ENCODE measurements around the gene CDK5RAP2.

The CDK5RAP2 gene

GRCh38 chr9:120395376-120395775 lies 184.6 kb downstream of the CDK5RAP2 start:
- no peak for DNase-seq

DNA sequence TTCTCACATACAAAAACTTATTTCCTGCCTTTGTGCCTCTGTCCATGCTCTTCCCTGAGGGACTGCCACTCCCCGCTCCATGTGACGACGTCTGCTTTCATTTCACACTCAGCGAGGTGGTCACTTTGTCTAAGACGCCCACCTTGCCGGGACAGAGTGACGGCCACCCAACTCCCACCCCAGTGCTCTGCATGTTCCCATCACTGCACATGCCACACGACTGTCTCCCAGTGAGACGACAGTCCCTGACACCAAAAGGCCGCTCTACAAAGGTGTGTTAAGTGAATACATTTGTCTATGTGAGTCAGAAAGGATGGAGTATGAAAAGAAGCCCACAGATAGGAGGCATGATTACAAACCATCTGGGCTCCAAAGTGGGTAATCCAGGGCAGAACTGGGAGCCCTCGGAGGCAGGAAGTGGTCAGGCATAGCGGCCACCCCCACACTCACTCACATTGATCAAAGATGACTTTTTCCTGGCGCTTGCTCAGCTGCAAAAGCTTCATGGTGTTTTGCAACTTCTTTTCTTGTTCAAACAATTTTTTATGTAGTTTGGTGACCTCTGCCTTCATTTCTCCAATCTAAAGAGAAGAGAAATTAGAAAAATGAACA lies 185.8 kb downstream of the CDK5RAP2 start:
- no peak for DNase-seq

GRCh38 chr9:120393386-120394057 lies 186.4 kb downstream of the CDK5RAP2 start:
- DNase-seq = no peak

DNA sequence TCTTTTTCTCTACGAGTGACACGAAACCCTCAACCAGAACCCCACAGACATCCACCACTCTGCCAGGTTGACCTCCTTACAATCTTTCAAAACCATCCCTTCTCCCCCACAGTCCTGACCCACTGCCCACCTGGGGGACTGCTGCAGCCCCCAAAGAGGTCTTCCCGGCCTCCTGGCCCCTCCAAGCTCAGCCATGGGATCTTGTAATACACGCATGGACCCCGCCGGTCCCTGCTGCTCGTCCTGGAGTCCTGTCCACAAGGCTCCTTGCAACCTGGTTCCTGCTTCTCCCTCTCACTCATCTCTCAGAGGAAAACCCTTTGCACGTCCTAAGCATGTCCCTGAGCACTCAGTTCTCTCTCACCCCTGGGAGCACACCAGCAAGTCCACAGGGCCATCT lies 187.3 kb downstream of the CDK5RAP2 start:
- no peak for DNase-seq

- DNase-seq = no peak
Observed at GRCh38 chr9:120392245-120392644, 187.7 kb downstream of the CDK5RAP2 start.

DNA sequence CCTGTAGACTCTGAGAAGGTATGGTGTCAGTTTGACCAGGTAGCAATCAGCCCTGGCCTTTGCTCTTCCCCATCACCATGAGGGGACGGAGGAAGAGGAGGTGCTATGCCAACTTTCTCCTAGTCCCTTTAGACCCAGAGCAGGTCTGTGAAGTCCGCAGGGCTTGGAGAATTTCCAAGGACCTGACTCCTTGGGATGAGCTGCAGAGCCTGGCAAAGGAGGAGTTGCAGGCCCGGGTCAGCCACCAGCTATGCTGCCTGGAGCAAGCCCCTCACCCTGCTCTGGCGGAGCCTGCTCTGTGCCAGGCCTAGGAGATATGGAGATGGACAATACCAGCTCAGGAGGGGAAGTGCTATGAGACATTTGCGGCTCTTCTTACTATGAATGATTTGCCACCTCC lies 188.3 kb downstream of the CDK5RAP2 start:
- no peak for DNase-seq

DNA sequence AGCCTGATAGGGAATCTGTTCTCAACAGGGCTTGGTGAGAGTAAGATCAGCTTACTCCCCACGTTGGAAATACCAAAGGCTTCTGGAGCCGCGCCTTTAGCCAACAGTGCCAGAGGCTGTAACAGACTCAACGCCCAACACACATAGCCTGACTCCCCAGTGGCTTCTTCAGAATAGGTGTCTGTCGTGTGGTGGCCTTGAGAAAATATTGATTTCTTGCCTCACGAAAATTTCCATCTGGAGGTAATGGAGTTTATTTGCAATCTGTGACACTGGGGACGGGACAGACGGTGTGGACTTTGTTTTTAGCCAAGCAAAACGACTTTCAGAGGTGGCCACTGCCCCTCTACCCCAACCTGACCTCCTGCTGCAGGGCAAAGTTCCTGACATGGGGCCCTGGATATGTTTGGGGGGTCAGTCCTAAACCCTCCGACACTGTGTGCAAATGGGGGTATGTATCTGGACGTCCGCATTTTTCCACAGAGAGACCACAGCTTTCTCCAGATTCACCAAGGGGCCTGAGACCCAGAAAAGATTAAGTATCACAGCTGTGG lies 189.3 kb downstream of the CDK5RAP2 start:
- no peak for DNase-seq

DNA sequence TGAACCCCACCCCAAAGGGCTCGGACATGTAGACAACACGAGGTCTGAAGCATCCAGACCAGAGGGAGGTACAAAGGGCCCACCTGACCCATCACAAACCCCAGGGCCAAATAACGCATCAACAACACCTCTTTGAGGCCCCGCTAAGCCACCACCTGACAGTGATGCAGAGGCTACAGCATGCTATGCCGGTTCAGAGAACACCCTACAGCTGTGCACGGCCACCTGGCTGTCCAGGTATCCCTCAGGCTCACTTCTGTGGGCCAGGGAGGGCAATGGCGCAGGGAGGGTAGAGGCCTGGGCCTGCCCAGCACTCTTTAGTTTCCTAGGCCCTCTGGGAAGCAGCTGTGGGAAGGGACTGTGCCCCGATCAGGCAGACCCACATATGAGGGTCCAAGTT lies 190.1 kb downstream of the CDK5RAP2 start:
- DNase-seq = no peak

DNA sequence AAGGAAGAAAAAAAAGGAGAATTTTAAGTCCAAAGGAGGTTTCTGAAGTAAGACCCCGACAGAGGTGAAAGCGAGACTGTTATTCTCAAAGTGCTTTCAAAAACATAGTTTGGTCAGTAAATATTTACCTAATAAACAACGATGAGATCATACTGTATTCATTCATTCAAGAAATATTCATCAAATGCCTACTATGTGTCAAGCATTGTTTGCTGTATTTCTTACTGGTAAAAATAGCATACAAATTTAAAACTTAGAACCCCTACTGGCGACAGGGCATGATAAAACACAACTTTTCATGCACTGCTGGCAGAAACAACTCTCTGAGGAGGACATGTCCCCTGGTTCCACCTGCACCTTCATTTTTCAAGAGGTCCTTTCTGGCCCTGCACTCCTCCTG lies 190.7 kb downstream of the CDK5RAP2 start:
- no peak for DNase-seq

DNA sequence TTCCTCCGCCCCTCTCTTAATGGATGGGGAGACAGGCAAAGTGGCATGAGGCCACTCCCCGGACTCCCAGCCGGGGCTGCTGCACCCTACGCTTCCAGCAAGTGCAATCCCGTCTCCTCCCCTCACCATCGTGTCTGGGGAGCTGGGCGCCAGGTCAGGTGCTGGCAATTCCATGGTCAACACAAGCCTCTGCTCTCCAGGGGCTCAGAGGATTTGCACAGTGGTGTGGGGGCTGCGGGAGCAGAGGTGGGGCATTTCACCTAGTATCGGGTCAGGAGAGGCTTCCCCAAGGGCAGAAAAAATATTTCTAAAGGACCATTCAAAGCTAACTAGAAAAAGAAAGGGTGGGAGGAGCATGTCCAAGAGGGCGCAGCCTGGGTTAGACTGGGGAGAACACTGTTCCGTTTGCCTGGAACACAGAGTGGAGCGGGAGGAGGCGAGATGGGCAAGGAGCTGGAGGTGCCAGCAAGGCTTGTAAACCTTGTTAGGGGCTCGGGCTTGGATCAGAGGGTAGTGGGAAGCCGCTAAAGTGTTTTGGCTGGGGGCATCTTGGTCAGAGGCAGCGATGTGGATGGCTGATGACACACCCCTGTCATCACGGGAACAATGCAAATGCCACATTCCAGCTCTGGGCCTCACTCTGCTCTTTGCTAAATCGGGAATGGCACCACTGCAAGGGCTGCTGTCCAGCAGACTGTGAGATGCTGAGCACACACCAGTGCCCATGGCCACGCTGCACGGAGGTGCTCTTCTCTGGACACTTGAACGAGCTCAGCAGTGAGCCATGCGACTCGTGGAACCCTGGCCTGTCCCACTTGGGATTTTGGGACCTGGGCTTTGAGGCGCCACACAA lies 191.7 kb downstream of the CDK5RAP2 start:
- no peak for DNase-seq

DNA sequence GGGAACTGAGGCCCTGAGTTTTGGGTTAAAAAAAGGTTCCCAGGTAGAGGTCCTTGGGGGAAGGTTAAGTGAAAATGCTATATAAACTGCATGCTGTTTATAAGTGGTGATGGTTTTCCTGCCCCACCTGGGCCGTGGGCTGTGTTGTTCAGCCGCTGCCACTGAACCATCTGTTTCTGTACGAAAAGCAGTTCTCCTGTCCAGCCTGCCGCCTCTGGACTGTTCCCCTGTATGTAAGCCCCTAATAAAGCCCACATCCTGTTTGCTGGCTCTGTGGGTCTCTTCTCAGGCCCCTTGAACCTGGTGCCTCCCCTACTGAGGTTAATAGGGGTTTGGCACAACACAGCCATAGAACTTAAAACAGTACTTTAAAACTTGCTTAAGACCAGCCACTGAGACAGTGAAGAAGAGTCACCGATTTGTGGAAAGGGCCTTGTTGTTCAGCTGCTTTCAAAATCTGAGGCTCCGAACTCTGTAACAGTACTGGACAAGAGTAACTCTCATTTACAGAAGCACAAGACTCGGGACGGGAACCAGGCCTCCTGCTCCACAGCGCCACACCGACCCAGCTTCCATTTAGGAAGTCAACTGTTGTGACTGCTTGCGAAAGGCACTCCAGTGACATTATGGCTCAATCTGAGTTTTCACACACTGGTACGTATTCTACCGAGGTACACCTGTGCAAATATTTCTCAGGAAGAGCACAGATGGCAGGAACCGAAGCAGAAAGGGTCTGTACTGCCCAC lies 192.5 kb downstream of the CDK5RAP2 start:
- peak; percentile 64 for DNase-seq

DNA sequence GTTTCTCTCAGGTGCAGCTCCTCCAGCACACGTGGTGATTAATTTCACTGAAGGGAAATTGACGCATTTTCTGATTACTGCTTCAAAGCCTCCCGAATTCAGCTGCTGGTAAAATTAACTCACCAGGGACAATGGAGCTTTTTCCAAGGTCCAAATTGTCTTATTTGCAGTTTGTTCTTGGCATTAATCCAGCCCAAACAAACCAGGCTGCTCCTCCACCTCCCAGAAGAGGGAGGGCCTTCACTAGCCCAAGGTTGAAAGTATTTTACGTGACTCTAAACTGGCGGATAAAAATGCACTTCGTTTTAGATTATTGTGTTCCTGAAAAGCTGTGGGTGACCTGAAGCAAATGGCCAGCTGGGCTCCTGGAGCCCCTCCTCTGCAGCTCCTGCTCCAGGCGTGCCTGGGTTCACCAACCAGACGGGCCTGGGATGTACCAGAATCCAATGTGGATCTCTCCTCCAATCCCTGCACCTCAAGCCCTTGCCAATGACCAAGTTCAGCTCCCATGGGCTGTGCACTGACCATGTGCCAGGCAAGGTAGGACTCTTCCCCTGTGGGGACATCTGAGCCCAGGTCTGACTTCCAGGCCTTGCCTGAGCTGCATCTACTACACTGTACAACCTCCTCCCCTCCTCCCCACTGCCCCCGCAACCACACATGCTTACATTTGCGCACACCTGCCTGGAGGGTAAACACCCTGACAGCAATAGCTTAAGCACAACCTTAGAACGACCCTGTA lies 193.4 kb downstream of the CDK5RAP2 start:
- peak; percentile 57 for DNase-seq

DNA sequence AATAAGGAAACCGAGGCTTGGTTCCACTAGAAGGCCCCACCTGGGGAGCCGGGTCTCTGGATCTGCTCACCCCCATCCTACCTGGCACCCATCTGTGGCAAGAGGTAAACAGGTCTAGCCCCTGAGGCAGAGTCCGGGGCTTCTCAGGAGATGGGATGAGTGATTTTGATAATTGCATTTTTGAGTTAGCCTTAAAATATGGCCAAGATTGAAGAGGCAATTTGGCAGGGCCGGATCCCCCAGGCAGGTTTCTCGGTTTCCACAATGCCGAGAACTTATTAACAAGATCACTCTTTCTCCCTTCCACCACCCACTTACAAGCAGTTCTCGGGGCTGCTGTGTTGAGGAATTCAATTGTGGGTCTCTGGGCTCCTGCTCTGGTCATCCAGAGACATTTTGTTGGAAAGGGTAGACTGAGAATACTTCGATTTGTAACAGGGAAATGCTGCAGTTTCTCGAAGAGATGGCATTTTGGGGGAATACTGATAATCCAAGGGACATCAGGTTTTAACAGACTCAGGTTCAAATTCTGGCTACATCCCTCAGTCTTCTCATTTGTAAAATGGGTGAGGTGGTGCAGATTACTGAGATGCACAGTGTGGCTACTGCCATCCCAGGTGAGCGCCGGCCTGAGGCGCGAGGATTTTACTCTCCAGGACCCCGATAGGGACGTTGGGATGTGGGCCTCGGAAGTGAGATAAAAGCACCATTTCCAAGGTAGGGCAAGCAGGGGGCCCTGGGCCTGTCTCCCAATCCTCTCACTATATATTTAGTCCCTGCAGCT lies 194.2 kb downstream of the CDK5RAP2 start:
- DNase-seq = no peak

DNA sequence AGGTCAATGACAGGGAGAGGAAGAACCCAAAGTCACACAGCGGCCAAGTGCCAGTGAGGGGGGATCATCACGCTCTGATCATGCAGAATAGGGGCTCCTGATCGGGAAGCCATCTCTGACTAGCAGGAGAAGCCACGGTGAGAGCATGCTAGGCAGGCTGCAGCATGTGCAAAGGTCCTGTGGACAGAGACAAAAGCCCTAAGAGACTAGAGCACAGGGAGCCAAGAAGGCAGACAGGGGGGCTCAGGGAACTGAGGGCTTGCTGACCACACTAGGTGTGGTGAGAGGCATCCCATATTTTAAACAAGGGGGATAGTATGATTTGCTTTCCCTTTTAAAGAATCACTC lies 195.1 kb downstream of the CDK5RAP2 start:
- DNase-seq = no peak

DNA sequence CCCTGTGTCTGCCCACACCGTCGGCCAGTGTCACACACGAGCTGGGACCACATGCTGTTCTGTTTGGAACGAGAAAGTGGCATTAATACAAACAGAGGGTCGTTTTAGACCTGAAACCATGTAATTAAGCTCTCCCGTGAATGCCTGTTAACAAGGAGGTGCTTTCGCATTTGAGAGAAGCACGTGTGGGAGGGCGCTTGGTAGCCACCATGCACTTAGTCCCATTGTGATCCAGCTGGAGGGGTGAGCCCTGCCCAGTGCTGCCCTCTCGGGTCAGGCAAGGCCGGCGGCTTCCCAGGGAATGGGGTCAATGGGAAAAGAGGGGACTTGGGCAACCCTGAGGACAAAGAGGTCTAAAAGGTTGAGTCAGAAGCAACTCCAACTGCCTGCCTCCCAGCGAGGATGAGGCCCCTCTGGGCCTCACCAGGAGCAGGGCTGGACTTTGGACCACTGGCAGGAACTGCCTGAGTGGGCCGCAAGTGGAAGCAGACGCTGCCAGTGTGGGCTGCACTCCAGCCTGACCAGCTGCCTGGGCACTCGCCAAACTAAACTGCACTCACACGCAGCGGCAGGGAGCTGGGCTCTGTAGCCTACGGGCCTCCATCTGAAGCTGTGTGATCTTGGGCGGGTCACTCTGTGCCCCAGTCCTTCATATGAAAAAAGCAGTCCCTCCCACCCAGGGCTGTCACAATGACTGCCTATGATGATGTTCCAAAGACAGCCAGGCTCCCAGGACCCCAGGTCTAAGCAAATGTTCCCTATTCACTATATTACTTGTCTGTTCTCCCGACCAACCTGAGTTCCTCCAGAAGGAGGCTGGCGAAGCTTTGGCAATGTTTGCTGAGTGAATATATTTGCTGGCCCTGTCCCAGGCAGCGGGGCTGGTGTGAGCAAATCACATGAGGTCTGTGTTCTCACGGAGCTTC lies 195.7 kb downstream of the CDK5RAP2 start:
- DNase-seq = no peak

DNA sequence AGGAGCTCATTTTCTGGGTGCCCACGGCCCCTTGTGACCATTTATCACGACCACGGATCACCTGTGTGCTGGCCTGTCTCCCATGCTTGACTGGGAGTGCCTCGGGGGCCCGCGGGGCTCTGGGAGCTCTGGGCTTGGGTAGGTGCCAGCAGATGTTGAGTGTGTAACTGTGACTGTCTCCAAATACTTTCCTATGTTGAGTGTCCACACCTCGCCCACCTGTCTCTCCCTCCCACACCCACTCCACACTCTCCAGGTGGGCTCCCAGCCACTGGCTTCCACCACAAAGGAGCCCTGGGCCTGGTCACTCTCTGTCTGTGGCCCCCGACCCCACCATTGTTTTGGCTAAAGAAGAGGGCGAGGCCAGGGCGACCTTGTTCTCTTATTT lies 196.4 kb downstream of the CDK5RAP2 start:
- peak; percentile 24 for DNase-seq

- no peak for DNase-seq
Observed at GRCh38 chr9:120382453-120382852, 197.5 kb downstream of the CDK5RAP2 start.

DNA sequence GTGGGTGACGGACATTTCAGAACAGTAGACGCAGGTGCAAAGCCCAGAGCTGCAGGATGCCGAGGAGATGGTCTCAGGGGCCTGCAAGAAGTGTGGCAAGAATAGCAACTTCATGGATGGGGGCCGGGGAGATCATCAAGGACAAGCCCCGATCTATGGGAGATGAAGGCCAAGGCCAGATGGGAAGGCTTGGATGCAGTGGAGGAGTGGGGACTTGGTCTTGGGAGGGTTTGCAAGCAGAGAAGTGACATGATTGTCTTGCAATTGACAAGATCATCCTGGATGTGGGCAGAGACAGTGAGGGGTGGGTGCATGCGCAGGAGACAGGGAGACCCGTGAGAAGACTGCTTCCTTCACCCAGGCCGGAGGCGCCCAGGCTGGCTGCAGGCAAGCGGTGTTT lies 198.1 kb downstream of the CDK5RAP2 start:
- DNase-seq = no peak

- DNase-seq = no peak
Observed at GRCh38 chr9:120379611-120380010, 200.4 kb downstream of the CDK5RAP2 start.

DNA sequence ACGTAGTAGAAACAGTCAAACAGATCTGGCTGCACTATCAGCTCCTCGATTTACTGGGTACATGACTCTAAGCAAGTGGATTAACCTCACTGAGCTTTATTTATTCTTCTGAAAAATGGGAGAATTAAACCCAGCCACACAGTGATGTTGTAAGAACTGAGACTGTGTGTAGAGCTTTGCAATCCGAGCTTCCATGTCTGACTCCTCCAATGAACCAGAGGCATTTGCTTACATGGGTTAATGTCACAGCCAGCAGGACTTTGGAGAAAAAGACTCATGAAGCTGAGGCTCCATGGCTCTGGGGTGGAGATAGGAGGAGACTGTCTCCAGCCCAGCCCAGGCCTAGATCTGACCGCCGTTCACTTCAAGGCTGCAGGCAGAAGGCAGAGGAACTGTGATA lies 201.3 kb downstream of the CDK5RAP2 start:
- no peak for DNase-seq

Data from DMS79 (cell line).